Astrocyte of the cerebellum (primary cell): ENCODE measurements around the gene NDC1.

Experiments
- DNase-seq: peaks from one replicate; pipeline ENCODE4 v3.0.0-alpha.2; 2011; ENCODE audit warnings: low read depth
- H3K4me3 ChIP-seq: 2 replicates; pipeline ENCODE4 v1.5.1; 2011; ENCODE audit warnings: mild to moderate bottlenecking, low read depth, low read length, moderate library complexity
- in situ Hi-C: cut with HindIII; loops from 2 replicates; pipeline ENCODE4 v1.10.0; 2017; ENCODE audit warnings: low sequenced_read_pairs
- TF ChIP-seq, protein P1 (sequence below): IDR thresholded peaks from 2 replicates; pipeline ENCODE4 v1.5.1; 2012; ENCODE audit warnings: low read length, low read depth, moderate library complexity, mild to moderate bottlenecking; ENCODE audit errors: missing control alignments

NDC1 gene

DNA sequence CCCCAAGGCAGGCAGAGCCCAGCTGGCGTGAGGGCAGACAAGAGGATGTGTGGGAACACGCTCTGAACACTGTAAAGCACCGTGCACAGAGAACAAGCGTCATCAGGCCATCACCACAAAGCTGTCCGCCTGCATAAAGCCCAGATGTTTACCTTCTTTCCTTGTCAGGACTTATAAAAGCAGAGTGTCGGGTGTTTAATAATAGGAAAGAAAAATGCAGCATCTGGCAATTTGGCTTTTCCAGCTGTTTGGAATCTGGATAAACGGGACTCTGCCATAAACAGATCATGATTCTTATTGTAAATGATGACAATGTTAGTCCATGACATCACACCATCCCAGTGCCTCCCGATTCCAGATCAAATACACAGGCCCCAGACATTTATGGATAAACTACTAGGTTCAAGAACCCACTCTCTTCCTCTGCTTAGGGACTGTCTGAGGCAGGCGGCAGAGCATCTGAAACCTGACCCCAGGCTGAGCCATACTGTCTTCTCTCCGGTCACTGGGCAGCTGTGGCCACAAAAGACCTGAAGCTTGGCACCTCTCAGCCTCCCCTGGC, 103.4 kb downstream of the NDC1 start:
- H3K4me3 ChIP-seq: peak overlapping the region; percentile 77
- TF ChIP-seq, protein P1, sequence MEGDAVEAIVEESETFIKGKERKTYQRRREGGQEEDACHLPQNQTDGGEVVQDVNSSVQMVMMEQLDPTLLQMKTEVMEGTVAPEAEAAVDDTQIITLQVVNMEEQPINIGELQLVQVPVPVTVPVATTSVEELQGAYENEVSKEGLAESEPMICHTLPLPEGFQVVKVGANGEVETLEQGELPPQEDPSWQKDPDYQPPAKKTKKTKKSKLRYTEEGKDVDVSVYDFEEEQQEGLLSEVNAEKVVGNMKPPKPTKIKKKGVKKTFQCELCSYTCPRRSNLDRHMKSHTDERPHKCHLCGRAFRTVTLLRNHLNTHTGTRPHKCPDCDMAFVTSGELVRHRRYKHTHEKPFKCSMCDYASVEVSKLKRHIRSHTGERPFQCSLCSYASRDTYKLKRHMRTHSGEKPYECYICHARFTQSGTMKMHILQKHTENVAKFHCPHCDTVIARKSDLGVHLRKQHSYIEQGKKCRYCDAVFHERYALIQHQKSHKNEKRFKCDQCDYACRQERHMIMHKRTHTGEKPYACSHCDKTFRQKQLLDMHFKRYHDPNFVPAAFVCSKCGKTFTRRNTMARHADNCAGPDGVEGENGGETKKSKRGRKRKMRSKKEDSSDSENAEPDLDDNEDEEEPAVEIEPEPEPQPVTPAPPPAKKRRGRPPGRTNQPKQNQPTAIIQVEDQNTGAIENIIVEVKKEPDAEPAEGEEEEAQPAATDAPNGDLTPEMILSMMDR: no peak
- no peak for DNase-seq
- in situ Hi-C loops: loop anchor here (5.0 to 25.0 kb wide), 2 partner anchors 42 to 247 kb away; no protein-coding TSS in a partner anchor

DNA sequence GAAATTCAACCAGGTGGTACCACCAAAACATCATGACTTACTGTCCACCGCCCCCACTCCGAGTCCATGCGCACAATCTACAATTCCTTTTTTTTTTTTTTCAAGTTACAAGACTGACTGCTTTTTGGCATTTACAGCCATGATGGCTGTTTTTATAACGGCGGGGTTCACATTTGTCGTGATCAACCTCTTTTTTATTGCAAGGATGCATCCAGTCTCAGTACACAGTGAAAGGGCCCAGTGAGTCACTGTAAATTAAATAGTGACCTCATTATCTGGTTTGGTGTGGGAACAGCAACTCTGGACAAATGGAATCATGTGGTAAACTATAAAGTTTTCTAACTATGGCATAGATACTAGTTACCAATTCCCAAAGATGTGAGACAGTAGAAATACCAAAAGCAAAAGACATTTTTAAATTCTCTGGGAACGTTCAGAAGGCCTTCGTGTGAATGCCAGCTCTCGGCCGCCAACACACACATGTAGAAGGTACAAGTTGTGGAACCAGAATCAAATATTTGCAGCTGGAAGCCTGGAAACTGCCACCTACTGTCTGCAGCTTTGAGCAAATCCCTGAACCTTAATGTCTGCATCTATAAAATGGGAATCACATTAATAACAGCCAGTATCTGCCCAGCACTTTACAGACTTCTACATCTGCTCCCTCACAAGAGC, 104.0 kb downstream of the NDC1 start:
- in situ Hi-C loops: loop anchor here (25.0 kb wide), 1 partner anchor 247 kb away; no protein-coding TSS in a partner anchor
- peak overlapping the region; percentile 26 for H3K4me3 ChIP-seq
- DNase-seq: no peak
- TF ChIP-seq, protein P1: no peak

DNA sequence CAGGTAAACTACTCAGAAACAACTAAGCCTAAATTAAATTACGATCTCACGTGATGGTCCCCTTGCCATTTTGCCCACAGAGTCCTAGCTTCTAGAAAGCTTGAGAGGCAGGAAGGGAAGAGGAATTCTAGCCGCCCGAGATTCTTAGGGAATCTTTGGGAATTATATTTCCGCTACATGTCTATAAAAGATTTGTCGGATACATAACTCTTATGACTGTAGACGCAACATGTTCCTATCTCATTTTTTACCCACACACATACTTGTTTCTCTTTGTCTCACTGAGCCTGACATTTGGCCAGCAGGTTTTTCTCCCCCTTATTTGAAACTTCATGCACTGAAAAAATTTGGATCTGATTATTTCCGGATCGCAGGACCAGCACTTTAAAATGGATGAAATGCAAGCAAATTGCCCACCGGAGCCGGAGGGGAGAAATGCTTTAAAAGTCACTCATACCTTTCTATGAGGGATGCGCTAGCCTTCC, 104.6 kb downstream of the NDC1 start:
- TF ChIP-seq, protein P1: no peak
- in situ Hi-C loops: loop anchor here (25.0 kb wide), 1 partner anchor 246 kb away; no protein-coding TSS in a partner anchor
- DNase-seq: peak; percentile 59
- peak overlapping the region; percentile 26 for H3K4me3 ChIP-seq

DNA sequence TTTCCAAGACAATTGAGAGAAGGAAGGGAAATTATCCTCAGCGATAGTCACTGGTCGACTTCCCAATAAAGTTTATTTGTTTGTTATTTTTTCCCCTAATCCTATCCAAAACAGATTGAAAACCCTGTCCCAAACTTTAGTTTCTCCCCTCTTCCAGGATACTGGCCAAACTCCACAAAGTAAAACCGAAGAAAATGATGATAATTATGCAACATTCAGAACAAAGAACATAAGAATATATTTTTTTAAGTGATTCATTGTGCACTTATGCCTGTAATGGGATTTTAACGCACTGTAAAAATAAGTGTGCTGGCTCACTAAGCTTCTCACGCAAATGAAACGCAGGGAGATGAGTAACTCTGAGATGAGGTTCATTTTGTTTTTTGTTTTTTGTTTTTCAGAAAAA, 105.2 kb downstream of the NDC1 start:
- TF ChIP-seq, protein P1: no peak
- peak; percentile 87 for DNase-seq
- in situ Hi-C loops: loop anchor here (25.0 kb wide), 1 partner anchor 246 kb away; no protein-coding TSS in a partner anchor
- H3K4me3 ChIP-seq: peak overlapping the region; percentile 26

DNA sequence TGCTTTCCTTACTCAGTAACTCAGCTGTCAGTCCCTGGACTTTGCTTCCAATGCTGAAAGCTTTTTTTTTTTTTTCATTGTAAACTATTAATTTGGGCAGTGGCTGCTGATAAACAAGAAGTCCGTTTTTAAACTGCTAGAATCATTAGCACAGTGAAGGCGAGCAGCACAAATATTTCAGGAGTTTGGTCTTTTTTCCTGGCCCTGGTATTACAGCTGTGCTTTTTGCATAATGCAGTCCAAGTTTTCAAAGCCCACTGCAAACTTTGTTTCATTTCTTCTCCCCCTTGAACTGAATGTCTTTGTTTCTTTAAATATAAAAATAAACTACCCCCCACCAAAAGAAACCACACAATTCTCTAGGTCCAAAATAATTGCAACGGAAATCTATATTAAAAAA, 105.7 kb downstream of the NDC1 start:
- no peak for DNase-seq
- TF ChIP-seq, protein P1: no peak
- in situ Hi-C loops: loop anchor here (25.0 kb wide), 1 partner anchor 245 kb away; no protein-coding TSS in a partner anchor
- peak overlapping the region; percentile 26 for H3K4me3 ChIP-seq

DNA sequence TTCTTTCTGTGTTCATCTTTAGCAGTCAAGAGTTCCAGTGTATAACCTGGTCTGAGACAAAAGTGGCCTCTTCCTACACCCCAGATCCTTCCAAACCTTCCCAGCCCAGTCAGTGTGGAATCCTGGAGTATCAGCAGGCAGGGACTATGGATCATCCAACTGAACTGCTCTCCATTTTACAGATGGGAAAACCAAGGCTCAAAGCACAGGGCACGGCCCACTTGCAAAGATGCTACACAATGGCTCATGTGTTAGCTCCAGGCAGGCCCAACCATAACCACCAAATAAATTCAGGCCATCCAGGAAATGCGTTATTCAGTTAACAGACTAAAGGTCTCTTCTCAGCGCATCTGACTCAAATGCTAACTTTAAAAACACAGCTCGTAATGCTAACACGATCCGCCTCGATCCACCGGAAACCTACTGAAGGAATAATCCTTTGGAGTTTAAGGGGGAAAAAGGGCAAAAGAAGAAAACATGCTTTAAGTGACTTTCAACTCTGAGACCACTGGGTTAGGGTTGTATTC, 106.3 kb downstream of the NDC1 start:
- peak overlapping the region; percentile 26 for H3K4me3 ChIP-seq
- TF ChIP-seq, protein P1: no peak
- in situ Hi-C loops: loop anchor here (25.0 kb wide), 1 partner anchor 245 kb away; no protein-coding TSS in a partner anchor
- DNase-seq: no peak
